ENCODE results near the gene FREM1.

The FREM1 gene

GRCh38 chr9:14888272-14888671, 22.0 kb downstream of the FREM1 start:
- no peaks in the 10 kb centered on the region for H3K36me3 ChIP-seq (ENCODE audit: control insufficient read depth, insufficient read depth, low read length)
- H3K27me3 ChIP-seq (ENCODE audit: control insufficient read depth, insufficient read depth, low read length) = no peaks in the 10 kb centered on the region
- no peaks in the 10 kb centered on the region for H3K9me3 ChIP-seq (ENCODE audit: control insufficient read depth, low read length)
- no peak overlapping the region for H3K9ac ChIP-seq (ENCODE audit: low read length)
- H3K4me3 ChIP-seq (ENCODE audit: low read length) = no peak overlapping the region
- no peaks in the 10 kb centered on the region for H3K4me1 ChIP-seq (ENCODE audit: control insufficient read depth, insufficient read depth, low read length)

- Histone ChIP-seq H3K4me3 (ENCODE audit: low read length) (no peak overlapping the region), H3K9me3 (ENCODE audit: control insufficient read depth, low read length) (no peaks in the 10 kb centered on the region), H3K4me1 (ENCODE audit: control insufficient read depth, insufficient read depth, low read length) (no peaks in the 10 kb centered on the region)
Observed at GRCh38 chr9:14887149-14887548, 23.1 kb downstream of the FREM1 start.

DNA sequence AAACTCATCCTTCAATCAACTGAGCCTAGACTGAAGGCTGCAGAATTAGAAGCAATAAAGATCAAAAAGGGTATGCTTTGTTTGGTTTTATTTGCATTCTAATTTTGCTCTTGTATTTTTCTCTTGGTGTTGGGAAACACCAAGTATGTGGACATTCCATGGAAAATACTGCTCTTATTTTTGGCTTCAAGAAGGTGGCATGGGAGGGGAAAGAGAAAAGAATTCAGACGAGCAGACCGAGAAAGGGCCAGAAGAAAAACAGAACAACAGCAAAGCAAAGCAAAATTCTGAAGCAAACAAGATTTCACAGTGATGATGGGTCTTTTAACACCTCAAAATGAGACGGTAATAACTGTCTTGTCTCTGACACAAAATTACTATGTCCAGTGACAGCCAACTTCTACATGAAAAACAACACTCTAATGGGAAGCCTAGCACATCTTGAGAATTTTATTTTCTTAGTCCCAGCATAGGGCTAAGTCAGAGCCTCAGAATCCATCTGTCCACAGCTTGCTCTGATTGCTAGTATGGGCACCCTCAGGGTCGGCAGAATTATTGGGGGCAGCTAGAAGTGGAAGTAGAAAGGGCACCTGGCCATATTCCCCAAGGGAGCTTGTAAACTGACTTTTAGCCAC, 26.8 kb downstream of the FREM1 start:
- Histone ChIP-seq H3K4me1 (ENCODE audit: control insufficient read depth, insufficient read depth, low read length) (no peaks in the 10 kb centered on the region), H3K9ac (ENCODE audit: low read length) (no peak overlapping the region), H3K36me3 (ENCODE audit: control insufficient read depth, insufficient read depth, low read length) (no peaks in the 10 kb centered on the region), H3K9me3 (ENCODE audit: control insufficient read depth, low read length) (no peaks in the 10 kb centered on the region), H3K4me3 (ENCODE audit: low read length) (no peak overlapping the region), H3K27me3 (ENCODE audit: control insufficient read depth, insufficient read depth, low read length) (no peaks in the 10 kb centered on the region)

More at GRCh38 chr9:14887149-14887548, 23.1 kb downstream of the FREM1 start:
- Histone ChIP-seq H3K27me3 (ENCODE audit: control insufficient read depth, insufficient read depth, low read length) (no peaks in the 10 kb centered on the region), H3K9ac (ENCODE audit: low read length) (no peak overlapping the region), H3K36me3 (ENCODE audit: control insufficient read depth, insufficient read depth, low read length) (no peaks in the 10 kb centered on the region)

DNA sequence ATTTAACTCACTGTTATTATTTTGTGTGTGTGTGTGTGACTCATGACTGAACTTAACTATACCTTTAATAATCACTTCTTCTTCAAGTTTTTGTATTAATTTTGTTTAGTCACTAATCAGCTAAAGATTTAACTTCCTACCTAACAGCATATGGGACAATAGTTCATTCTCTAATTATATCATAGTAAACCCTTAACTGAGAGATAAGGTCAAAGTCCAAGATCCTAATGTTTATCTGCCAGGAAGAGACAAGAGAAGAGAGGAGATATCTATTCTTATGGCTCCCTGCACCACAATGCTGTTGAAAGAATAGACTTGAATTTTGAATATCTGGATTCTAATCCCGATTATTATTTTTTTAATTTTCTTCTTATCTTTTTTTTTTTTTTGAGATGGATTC, 28.1 kb downstream of the FREM1 start:
- no peak overlapping the region for H3K9ac ChIP-seq (ENCODE audit: low read length)
- H3K4me1 ChIP-seq (ENCODE audit: control insufficient read depth, insufficient read depth, low read length) = no peaks in the 10 kb centered on the region
- no peaks in the 10 kb centered on the region for H3K27me3 ChIP-seq (ENCODE audit: control insufficient read depth, insufficient read depth, low read length)
- H3K9me3 ChIP-seq (ENCODE audit: control insufficient read depth, low read length) = no peaks in the 10 kb centered on the region
- H3K36me3 ChIP-seq (ENCODE audit: control insufficient read depth, insufficient read depth, low read length) = no peaks in the 10 kb centered on the region
- no peak overlapping the region for H3K4me3 ChIP-seq (ENCODE audit: low read length)

DNA sequence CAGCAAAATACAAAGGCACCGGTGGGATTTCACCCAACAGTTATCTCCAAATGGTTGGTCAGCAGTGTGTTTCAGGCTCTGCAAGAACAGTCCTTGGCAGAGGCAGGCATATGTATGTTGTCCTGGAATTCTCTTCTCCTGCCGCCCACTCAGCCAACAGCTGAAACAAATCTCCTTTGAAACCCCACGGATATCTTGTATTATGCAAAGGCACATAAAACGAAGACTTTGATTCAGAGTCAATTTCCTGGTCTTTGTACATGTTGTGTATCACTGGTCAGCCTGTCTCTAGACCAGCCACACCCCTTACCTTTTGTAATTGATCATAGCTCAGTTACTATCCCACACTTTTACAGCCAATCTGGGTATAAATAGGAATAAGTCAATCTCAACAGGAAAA, 29.2 kb downstream of the FREM1 start:
- Histone ChIP-seq H3K9me3 (ENCODE audit: control insufficient read depth, low read length) (no peaks in the 10 kb centered on the region), H3K9ac (ENCODE audit: low read length) (no peak overlapping the region)

DNA sequence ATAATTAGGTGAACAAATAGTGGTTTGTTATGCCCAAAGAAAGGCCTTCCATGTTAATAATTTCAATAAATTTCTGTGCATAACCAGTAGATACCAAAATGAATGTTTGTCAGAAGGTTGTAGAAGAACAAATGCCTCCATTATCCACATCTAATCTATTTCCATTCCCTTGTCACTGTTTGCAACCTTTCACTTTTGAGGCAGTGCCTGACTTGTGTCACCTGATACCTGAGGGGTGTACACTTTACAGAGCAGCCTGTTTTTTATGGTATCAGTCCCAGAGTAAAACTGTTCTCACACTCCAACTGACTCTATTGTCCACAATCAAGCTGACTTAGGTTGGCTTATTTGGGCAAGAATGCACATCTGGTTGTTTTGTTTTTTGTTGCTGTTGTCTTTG, 40.1 kb downstream of the FREM1 start:
- Histone ChIP-seq H3K36me3 (ENCODE audit: control insufficient read depth, insufficient read depth, low read length) (no peaks in the 10 kb centered on the region), H3K4me3 (ENCODE audit: low read length) (no peak overlapping the region), H3K27me3 (ENCODE audit: control insufficient read depth, insufficient read depth, low read length) (no peaks in the 10 kb centered on the region), H3K9me3 (ENCODE audit: control insufficient read depth, low read length) (no peaks in the 10 kb centered on the region), H3K4me1 (ENCODE audit: control insufficient read depth, insufficient read depth, low read length) (no peaks in the 10 kb centered on the region), H3K9ac (ENCODE audit: low read length) (no peak overlapping the region)

More for the DNA sequence above, 29.2 kb downstream of the FREM1 start:
- Histone ChIP-seq H3K27me3 (ENCODE audit: control insufficient read depth, insufficient read depth, low read length) (no peaks in the 10 kb centered on the region), H3K36me3 (ENCODE audit: control insufficient read depth, insufficient read depth, low read length) (no peaks in the 10 kb centered on the region), H3K4me3 (ENCODE audit: low read length) (no peak overlapping the region), H3K4me1 (ENCODE audit: control insufficient read depth, insufficient read depth, low read length) (no peaks in the 10 kb centered on the region)

- Histone ChIP-seq H3K4me3 (ENCODE audit: low read length) (no peak overlapping the region), H3K27me3 (ENCODE audit: control insufficient read depth, insufficient read depth, low read length) (no peaks in the 10 kb centered on the region), H3K9ac (ENCODE audit: low read length) (no peak overlapping the region), H3K4me1 (ENCODE audit: control insufficient read depth, insufficient read depth, low read length) (no peaks in the 10 kb centered on the region), H3K36me3 (ENCODE audit: control insufficient read depth, insufficient read depth, low read length) (no peaks in the 10 kb centered on the region), H3K9me3 (ENCODE audit: control insufficient read depth, low read length) (no peaks in the 10 kb centered on the region)
Observed at GRCh38 chr9:14869671-14870070, 40.6 kb downstream of the FREM1 start.

DNA sequence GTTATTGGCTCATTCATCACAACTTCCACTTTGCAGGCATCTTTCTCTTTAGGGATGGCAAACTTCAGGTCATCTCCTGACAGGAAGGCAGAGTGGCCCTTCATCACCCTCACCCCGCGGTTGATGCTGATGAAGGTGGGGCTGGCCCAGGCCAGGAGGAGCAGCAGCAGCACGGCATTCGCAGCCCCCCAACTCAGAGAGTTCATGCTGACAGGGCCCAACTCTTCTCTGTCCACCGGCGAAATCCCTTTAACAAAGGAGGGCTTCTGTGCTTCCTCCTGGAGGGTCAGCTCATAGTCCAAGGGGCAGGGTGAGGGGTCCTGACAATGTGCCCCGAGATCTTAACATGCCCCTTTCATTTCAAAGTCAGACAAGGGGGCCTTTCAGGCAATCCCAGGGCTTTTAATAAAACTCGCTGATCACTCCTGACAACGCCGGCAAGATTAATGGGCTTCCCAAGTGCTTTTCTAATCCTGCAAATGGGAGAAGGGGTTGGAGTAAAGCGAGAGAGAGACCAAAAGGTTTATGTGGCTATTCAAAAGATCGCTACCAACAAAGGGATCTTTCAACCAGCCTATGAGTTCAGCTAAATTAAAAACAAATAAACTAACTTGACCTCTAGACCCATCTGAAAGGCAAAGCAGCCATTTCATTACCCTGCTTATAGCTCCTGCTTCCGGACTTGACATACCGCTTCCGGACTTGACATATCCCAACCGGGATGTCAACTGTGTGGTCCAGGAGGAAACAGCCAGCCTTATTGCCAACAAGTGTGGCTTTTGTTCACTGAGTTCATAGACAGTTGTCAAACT, 41.2 kb downstream of the FREM1 start:
- H3K27me3 ChIP-seq (ENCODE audit: control insufficient read depth, insufficient read depth, low read length) = no peaks in the 10 kb centered on the region
- H3K9ac ChIP-seq (ENCODE audit: low read length) = no peak overlapping the region
- H3K9me3 ChIP-seq (ENCODE audit: control insufficient read depth, low read length) = no peaks in the 10 kb centered on the region
- H3K36me3 ChIP-seq (ENCODE audit: control insufficient read depth, insufficient read depth, low read length) = no peaks in the 10 kb centered on the region
- H3K4me3 ChIP-seq (ENCODE audit: low read length) = no peak overlapping the region
- H3K4me1 ChIP-seq (ENCODE audit: control insufficient read depth, insufficient read depth, low read length) = no peaks in the 10 kb centered on the region

- no peaks in the 10 kb centered on the region for H3K27me3 ChIP-seq (ENCODE audit: control insufficient read depth, insufficient read depth, low read length)
- no peaks in the 10 kb centered on the region for H3K9me3 ChIP-seq (ENCODE audit: control insufficient read depth, low read length)
- no peak overlapping the region for H3K9ac ChIP-seq (ENCODE audit: low read length)
- H3K4me1 ChIP-seq (ENCODE audit: control insufficient read depth, insufficient read depth, low read length) = no peaks in the 10 kb centered on the region
- no peaks in the 10 kb centered on the region for H3K36me3 ChIP-seq (ENCODE audit: control insufficient read depth, insufficient read depth, low read length)
- H3K4me3 ChIP-seq (ENCODE audit: low read length) = no peak overlapping the region
Observed at GRCh38 chr9:14868418-14868771, 41.8 kb downstream of the FREM1 start.

DNA sequence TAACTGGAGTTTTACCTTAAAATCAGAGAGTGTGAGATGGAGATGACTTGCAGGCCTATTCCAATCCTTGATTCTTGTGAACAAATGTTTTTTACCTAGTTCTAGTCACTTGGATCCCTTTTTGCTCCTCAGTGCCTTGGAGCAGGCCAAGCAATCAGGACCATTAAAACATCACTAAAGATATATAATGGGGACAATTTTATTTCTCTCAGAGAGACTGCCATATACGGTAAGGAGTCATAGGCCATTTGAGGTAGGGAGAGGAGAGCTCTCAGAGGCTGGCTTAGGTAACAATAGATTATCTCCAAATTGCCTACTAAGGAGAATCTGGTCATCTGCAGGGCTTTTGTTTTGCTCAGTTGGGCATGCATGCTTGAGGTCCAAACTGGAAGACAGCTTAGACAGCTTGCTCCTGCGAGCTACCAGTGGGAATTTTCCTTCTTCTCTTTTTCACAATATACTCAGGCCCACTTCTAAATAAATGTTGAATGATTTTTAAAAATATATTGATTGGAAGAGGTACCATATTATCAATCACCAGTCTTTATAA, 44.0 kb downstream of the FREM1 start:
- Histone ChIP-seq H3K4me1 (ENCODE audit: control insufficient read depth, insufficient read depth, low read length) (no peaks in the 10 kb centered on the region), H3K4me3 (ENCODE audit: low read length) (no peak overlapping the region), H3K9me3 (ENCODE audit: control insufficient read depth, low read length) (no peaks in the 10 kb centered on the region), H3K9ac (ENCODE audit: low read length) (no peak overlapping the region), H3K27me3 (ENCODE audit: control insufficient read depth, insufficient read depth, low read length) (no peaks in the 10 kb centered on the region), H3K36me3 (ENCODE audit: control insufficient read depth, insufficient read depth, low read length) (no peaks in the 10 kb centered on the region)

DNA sequence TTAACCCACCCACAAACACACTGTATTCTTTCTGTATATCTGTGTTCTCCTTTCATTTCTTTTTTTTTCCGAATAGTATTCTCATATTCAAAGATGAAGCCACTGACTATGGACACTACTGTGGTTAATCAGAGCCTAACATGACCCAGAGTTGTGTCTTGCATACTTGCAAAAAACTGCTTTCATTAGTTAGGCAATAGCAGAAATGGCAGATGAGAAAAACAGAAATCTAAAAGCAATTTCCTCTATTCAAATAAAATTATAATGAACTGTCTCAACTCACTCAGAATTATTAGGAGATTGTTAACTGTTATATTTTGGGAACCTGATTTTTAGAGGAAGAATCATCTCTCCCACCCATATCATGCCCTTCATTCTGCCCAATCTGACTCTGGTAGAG, 45.9 kb downstream of the FREM1 start:
- H3K4me3 ChIP-seq (ENCODE audit: low read length) = no peak overlapping the region
- H3K9ac ChIP-seq (ENCODE audit: low read length) = no peak overlapping the region
- H3K27me3 ChIP-seq (ENCODE audit: control insufficient read depth, insufficient read depth, low read length) = no peaks in the 10 kb centered on the region
- H3K36me3 ChIP-seq (ENCODE audit: control insufficient read depth, insufficient read depth, low read length) = no peaks in the 10 kb centered on the region
- no peaks in the 10 kb centered on the region for H3K9me3 ChIP-seq (ENCODE audit: control insufficient read depth, low read length)
- no peaks in the 10 kb centered on the region for H3K4me1 ChIP-seq (ENCODE audit: control insufficient read depth, insufficient read depth, low read length)

DNA sequence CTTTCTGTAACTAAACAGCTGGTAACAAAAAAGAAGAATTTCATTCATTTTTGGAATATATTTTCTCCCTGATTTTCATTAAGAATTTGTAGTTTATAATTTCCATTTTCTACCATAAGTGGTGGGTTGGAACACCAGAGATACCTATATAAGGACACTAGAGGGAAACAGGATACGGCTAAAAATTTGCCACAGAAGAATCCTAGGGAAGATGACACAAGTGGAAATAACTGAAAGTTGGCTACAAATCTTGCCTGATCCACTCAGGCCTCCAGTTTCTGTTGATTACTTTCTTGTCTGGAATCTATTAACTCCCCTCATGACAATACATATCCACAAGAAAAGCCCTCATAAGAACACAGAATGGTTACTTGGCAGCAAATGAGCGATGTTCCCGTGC, 46.8 kb downstream of the FREM1 start:
- H3K4me3 ChIP-seq (ENCODE audit: low read length) = no peak overlapping the region
- no peak overlapping the region for H3K9ac ChIP-seq (ENCODE audit: low read length)
- no peaks in the 10 kb centered on the region for H3K27me3 ChIP-seq (ENCODE audit: control insufficient read depth, insufficient read depth, low read length)
- H3K36me3 ChIP-seq (ENCODE audit: control insufficient read depth, insufficient read depth, low read length) = no peaks in the 10 kb centered on the region
- no peaks in the 10 kb centered on the region for H3K4me1 ChIP-seq (ENCODE audit: control insufficient read depth, insufficient read depth, low read length)
- H3K9me3 ChIP-seq (ENCODE audit: control insufficient read depth, low read length) = no peaks in the 10 kb centered on the region
